ENCODE measurements around the gene FBLL1.
"Not testable (repeated sequence)": the region's sequence is repeated elsewhere in the genome, so short reads cannot be mapped to it uniquely, and the experiment has no call there.

The FBLL1 gene

GRCh38 chr5:168553377-168554130 lies 24.4 kb downstream of the FBLL1 start:
- DNase-seq = no peak

DNA sequence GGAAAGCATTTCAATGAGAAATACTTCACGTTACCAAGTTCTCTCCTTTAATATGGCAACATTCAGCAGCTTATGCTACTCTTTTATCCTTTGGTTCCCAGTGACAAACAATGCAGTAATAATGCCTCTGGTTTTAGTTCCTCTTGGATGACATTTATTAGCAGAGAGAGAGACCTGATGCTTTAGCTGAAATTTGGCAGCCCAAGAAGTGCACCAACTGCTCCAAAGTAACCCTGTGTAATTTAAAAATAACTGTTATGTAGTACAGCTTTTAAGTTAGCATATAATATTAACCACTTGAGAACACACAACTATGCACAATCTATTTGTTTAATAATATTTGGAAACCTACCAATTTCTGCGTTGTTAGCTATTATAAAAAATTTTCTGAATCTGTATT lies 28.3 kb downstream of the FBLL1 start:
- DNase-seq = no peak

GRCh38 chr5:168562279-168562678 lies 33.2 kb downstream of the FBLL1 start:
- no peak for DNase-seq

DNA sequence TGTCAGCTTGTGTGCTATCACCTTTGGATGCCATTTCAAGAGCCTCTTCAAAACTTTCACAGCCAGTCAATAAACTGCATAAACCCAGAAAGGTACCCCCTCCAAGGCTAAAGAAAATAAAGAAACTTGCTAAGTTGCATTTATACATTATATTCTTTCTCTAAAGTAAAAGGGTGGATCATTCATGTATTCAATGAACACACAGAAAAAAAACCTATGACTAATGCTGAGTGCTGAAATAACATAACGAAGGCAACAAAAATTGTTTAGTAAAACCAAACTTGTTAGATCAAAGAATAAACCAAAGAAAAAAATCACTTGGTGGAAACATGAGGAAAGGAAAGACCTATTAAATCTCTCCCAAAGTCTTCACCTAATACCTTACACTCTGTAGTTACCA lies 34.9 kb downstream of the FBLL1 start:
- DNase-seq = no peak

DNA sequence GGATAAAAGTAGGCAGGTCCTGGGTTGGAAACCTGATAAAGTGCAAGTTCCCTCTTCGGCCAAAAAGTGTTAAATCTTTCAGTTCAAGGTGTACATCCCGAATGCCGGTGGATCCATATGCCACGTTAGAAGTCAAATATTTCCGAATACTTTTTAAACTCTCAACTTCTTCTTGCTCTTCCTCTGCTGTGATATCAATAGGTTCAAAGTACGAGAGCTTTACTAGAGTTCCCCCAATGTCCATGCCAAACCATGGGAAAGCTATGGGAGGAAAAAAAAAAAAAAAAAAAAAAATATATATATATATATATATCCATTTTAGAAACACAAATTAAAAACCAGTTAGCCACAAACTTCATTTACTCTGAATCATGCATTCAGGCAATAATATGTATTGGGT lies 39.6 kb downstream of the FBLL1 start:
- DNase-seq = no peak

- no peak for DNase-seq
Measured at GRCh38 chr5:168570490-168571328, 41.6 kb downstream of the FBLL1 start.

DNA sequence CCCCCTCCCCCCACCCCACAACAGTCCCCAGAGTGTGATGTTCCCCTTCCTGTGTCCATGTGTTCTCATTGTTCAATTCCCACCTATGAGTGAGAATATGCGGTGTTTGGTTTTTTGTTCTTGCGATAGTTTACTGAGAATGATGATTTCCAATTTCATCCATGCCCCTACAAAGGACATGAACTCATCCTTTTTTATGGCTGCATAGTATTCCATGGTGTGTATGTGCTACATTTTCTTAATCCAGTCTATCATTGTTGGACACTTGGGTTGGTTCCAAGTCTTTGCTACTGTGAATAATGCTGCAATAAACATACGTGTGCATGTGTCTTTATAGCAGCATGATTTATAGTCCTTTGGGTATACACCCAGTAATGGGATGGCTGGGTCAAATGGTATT lies 44.6 kb downstream of the FBLL1 start:
- not testable (repeated sequence) for DNase-seq

GRCh38 chr5:168574156-168574555 lies 45.1 kb downstream of the FBLL1 start:
- DNase-seq = not testable (repeated sequence)

GRCh38 chr5:168575391-168576372 lies 46.6 kb downstream of the FBLL1 start:
- DNase-seq = no peak

GRCh38 chr5:168578006-168578405 lies 48.9 kb downstream of the FBLL1 start:
- DNase-seq = peak; percentile 17

DNA sequence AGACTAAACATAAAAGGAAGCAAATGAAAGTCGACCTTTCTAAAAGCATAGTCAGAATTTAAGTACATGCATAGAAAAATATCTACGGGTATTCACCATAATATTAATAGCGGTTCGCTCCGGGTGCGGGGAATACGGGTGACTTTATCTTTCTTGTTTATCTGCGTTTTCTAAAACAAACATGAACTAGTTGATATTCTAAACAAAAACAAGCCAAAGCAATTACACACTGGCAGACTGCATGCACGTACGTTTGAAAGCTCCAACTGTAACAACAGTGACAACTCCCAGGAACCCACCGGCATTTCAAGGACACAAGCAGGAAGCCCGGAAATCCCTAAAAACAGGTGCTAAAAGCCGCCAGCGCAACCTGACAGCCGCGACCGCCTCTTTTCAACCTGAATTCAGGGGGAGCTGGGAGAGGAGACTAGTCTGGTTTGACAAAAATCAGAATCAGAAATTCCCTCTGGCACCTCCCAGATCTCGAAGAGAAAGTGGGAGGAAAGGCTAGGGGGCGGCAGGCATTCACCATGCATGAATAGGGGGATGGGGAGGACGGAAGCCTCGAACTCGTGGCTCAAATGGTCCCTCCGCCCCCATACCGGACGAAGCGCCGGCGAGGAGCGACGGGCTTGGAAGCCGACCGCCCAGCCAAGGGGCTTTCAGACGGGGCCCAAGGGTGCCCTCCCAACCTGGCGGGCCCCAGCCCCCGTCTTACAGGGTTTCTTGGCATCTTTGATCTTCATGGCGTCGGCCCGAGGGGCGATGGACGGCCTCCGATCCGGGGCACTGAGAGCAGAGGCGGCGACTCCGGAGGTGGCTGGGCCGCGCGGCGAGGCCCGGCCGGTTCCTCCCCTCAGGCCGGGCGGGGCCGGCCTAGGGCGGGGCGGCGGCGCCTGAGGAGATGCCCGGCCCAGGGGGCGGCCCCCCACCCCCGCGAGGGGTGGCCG lies 49.7 kb downstream of the FBLL1 start, which contains the start of gene PANK3:
PANK3 (minus strand) TSS at position 831 of the 950 bp plus-strand sequence; CDS start at position 746, 85 bp downstream.
- DNase-seq = no peak

GRCh38 chr5:168579488-168580226 lies 50.6 kb downstream of the FBLL1 start:
- peak; percentile 100 for DNase-seq

GRCh38 chr5:168580227-168580508 lies 51.1 kb downstream of the FBLL1 start:
- DNase-seq = peak; percentile 28

All from fibroblast of skin of back (primary cell).